HepG2 (cell line): ENCODE results near the gene DPEP1.
A peak's percentile ranks its signal among the peaks of the same experiment; 100 is the strongest.

ENCODE experiments used
- GZF1 ChIP-seq: sonication (generic); formaldehyde crosslinking; IDR thresholded peaks from 2 replicates; pipeline ENCODE4 v1.5.1; 2020; ENCODE audit warnings: mild to moderate bottlenecking, missing genetic modification reagents
- POLR2A ChIP-seq, 2 experiments: IDR thresholded peaks; 2 replicates each; pipeline ENCODE4 v1.6.1; 2011; ENCODE audit warnings: low read depth in 2 of 2, low read length in 2 of 2, mild to moderate bottlenecking in 1 of 2, moderate library complexity in 1 of 2; ENCODE audit not compliant: insufficient read depth in 1 of 2
- RAD21 ChIP-seq: fragments of 450-650 bp; formaldehyde crosslinking; IDR thresholded peaks from 2 replicates; pipeline ENCODE4 v1.5.0; 2020; ENCODE audit warnings: mild to moderate bottlenecking
- STAG1 ChIP-seq: sonication (generic); formaldehyde crosslinking; IDR thresholded peaks from 2 replicates; pipeline ENCODE4 v1.4.0; 2020; ENCODE audit warnings: missing genetic modification reagents
- TSC22D2 ChIP-seq: sonication (generic); formaldehyde crosslinking; IDR thresholded peaks from 2 replicates; pipeline ENCODE4 v1.5.1; 2020; ENCODE audit warnings: missing genetic modification reagents, mild to moderate bottlenecking, borderline replicate concordance
- WIZ ChIP-seq: sonication (generic); formaldehyde crosslinking; IDR thresholded peaks from 2 replicates; pipeline ENCODE4 v1.5.1; 2020; ENCODE audit warnings: mild to moderate bottlenecking, missing genetic modification reagents
- ZNF766 ChIP-seq: sonication (generic); formaldehyde crosslinking; IDR thresholded peaks from 2 replicates; pipeline ENCODE4 v1.5.0; 2020; ENCODE audit warnings: missing genetic modification reagents, borderline replicate concordance
- ZSCAN9 ChIP-seq: IDR thresholded peaks from 2 replicates; pipeline ENCODE4 v1.6.1; 2016; ENCODE audit warnings: borderline replicate concordance
- TF ChIP-seq, protein P1 (sequence below): fragments of 450-650 bp; IDR thresholded peaks from 2 replicates; pipeline ENCODE4 v1.6.1; 2016
- TF ChIP-seq, protein P2 (sequence below): sonication (generic); formaldehyde crosslinking; IDR thresholded peaks from 2 replicates; pipeline ENCODE4 v1.4.0; 2020; ENCODE audit warnings: missing genetic modification reagents, borderline replicate concordance
- TF ChIP-seq, protein P3 (sequence below), 2 experiments: fragments of 450-650 bp in 1 of 2; sonication (generic) in 1 of 2; formaldehyde crosslinking in 1 of 2; IDR thresholded peaks; 2 replicates each; pipeline versions ENCODE4 v1.6.1 to v1.8.0; 2016 to 2022; ENCODE audit warnings: antibody characterized with exemption in 1 of 2, mild to moderate bottlenecking in 1 of 2, missing genetic modification reagents in 1 of 2

DNA sequence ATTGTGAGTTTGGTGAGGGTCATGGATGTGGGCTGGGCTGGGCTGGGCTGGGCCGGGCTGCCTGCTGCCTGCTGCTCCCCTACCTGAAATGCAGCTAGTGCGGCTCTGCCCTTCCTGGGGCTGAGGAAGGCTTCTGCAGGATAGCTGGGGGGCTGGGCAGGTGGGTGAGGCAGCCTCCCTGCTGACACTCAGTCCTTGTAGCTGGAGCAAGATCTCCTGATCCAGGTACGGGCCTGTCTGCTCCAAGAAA lies 48.3 kb upstream of the DPEP1 start:
- TF ChIP-seq STAG1 (CRISPR knock-in tag) (no peak), TSC22D2 (CRISPR knock-in tag) (no peak), GZF1 (CRISPR knock-in tag) (no peak), WIZ (CRISPR knock-in tag) (no peak), POLR2A (IDR thresholded peaks at IDR 0.05; ENCODE audit: insufficient read depth in 1 of 2, low read depth in 2 of 2, low read length in 2 of 2) (no peak), ZNF766 (CRISPR knock-in tag) (0 out of 2 replicates have a peak, but pooled peaks have one; percentile 44), RAD21 (CRISPR knock-in tag) (no peak), ZSCAN9 (CRISPR knock-in tag) (no peak)
- TF ChIP-seq, protein P1, sequence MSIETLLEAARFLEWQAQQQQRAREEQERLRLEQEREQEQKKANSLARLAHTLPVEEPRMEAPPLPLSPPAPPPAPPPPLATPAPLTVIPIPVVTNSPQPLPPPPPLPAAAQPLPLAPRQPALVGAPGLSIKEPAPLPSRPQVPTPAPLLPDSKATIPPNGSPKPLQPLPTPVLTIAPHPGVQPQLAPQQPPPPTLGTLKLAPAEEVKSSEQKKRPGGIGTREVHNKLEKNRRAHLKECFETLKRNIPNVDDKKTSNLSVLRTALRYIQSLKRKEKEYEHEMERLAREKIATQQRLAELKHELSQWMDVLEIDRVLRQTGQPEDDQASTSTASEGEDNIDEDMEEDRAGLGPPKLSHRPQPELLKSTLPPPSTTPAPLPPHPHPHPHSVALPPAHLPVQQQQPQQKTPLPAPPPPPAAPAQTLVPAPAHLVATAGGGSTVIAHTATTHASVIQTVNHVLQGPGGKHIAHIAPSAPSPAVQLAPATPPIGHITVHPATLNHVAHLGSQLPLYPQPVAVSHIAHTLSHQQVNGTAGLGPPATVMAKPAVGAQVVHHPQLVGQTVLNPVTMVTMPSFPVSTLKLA: no peak
- TF ChIP-seq, protein P2, sequence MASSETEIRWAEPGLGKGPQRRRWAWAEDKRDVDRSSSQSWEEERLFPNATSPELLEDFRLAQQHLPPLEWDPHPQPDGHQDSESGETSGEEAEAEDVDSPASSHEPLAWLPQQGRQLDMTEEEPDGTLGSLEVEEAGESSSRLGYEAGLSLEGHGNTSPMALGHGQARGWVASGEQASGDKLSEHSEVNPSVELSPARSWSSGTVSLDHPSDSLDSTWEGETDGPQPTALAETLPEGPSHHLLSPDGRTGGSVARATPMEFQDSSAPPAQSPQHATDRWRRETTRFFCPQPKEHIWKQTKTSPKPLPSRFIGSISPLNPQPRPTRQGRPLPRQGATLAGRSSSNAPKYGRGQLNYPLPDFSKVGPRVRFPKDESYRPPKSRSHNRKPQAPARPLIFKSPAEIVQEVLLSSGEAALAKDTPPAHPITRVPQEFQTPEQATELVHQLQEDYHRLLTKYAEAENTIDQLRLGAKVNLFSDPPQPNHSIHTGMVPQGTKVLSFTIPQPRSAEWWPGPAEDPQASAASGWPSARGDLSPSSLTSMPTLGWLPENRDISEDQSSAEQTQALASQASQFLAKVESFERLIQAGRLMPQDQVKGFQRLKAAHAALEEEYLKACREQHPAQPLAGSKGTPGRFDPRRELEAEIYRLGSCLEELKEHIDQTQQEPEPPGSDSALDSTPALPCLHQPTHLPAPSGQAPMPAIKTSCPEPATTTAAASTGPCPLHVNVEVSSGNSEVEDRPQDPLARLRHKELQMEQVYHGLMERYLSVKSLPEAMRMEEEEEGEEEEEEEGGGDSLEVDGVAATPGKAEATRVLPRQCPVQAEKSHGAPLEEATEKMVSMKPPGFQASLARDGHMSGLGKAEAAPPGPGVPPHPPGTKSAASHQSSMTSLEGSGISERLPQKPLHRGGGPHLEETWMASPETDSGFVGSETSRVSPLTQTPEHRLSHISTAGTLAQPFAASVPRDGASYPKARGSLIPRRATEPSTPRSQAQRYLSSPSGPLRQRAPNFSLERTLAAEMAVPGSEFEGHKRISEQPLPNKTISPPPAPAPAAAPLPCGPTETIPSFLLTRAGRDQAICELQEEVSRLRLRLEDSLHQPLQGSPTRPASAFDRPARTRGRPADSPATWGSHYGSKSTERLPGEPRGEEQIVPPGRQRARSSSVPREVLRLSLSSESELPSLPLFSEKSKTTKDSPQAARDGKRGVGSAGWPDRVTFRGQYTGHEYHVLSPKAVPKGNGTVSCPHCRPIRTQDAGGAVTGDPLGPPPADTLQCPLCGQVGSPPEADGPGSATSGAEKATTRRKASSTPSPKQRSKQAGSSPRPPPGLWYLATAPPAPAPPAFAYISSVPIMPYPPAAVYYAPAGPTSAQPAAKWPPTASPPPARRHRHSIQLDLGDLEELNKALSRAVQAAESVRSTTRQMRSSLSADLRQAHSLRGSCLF (CRISPR knock-in tag): no peak
- TF ChIP-seq, protein P3, sequence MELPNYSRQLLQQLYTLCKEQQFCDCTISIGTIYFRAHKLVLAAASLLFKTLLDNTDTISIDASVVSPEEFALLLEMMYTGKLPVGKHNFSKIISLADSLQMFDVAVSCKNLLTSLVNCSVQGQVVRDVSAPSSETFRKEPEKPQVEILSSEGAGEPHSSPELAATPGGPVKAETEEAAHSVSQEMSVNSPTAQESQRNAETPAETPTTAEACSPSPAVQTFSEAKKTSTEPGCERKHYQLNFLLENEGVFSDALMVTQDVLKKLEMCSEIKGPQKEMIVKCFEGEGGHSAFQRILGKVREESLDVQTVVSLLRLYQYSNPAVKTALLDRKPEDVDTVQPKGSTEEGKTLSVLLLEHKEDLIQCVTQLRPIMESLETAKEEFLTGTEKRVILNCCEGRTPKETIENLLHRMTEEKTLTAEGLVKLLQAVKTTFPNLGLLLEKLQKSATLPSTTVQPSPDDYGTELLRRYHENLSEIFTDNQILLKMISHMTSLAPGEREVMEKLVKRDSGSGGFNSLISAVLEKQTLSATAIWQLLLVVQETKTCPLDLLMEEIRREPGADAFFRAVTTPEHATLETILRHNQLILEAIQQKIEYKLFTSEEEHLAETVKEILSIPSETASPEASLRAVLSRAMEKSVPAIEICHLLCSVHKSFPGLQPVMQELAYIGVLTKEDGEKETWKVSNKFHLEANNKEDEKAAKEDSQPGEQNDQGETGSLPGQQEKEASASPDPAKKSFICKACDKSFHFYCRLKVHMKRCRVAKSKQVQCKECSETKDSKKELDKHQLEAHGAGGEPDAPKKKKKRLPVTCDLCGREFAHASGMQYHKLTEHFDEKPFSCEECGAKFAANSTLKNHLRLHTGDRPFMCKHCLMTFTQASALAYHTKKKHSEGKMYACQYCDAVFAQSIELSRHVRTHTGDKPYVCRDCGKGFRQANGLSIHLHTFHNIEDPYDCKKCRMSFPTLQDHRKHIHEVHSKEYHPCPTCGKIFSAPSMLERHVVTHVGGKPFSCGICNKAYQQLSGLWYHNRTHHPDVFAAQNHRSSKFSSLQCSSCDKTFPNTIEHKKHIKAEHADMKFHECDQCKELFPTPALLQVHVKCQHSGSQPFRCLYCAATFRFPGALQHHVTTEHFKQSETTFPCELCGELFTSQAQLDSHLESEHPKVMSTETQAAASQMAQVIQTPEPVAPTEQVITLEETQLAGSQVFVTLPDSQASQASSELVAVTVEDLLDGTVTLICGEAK (IDR thresholded peaks at IDR 0.05): no peak
- TF ChIP-seq, protein P3 (CRISPR knock-in tag; IDR thresholded peaks at IDR 0.05): no peak
